Smooth muscle cell (in vitro differentiated cells): ENCODE data around the gene SNX24. TPM values are rescaled to one million over a fixed set of nuclear protein-coding genes. Genes with fewer than 3 reads are reported as not detected.

Source experiments
- DNase-seq: peaks from one replicate; lab custom pipeline; 2025; ENCODE audit not compliant: unreplicated experiment; lab: John Stamatoyannopoulos, UW
- H2AFZ ChIP-seq: fragments of 200-600 bp; sonication (generic); 2 replicates; pipeline ENCODE4 v1.6.0; 2016; ENCODE audit warnings: antibody characterized with exemption, low read depth, mild to moderate bottlenecking
- H3F3A ChIP-seq: fragments of 200-600 bp; sonication (generic); 2 replicates; pipeline ENCODE4 v1.6.0; 2017; ENCODE audit warnings: antibody characterized with exemption, low read depth
- H3K27ac ChIP-seq: fragments of 200-600 bp; sonication (generic); 2 replicates; pipeline ENCODE4 v1.5.1; 2016; ENCODE audit warnings: low read depth, mild to moderate bottlenecking
- H3K27me3 ChIP-seq: fragments of 200-600 bp; sonication (generic); 2 replicates; pipeline ENCODE4 v1.6.1; 2016; ENCODE audit warnings: low read depth, mild to moderate bottlenecking
- H3K36me3 ChIP-seq: fragments of 200-600 bp; sonication (generic); 2 replicates; pipeline ENCODE4 v1.5.1; 2016; ENCODE audit warnings: low read depth
- H3K4me1 ChIP-seq: fragments of 200-600 bp; sonication (generic); 2 replicates; pipeline ENCODE4 v1.5.1; 2016; ENCODE audit warnings: low read depth
- H3K4me2 ChIP-seq: fragments of 200-600 bp; sonication (generic); 2 replicates; pipeline ENCODE4 v1.6.0; 2016; ENCODE audit warnings: mild to moderate bottlenecking
- H3K4me3 ChIP-seq: fragments of 200-600 bp; sonication (generic); 2 replicates; pipeline ENCODE4 v1.5.1; 2016; ENCODE audit warnings: mild to moderate bottlenecking
- H3K79me2 ChIP-seq: fragments of 200-600 bp; sonication (generic); 2 replicates; pipeline ENCODE4 v1.6.0; 2016; ENCODE audit warnings: low read depth, mild to moderate bottlenecking
- H3K9ac ChIP-seq: fragments of 200-600 bp; sonication (generic); 2 replicates; pipeline ENCODE4 v1.6.0; 2016; ENCODE audit warnings: low read depth
- H3K9me3 ChIP-seq: fragments of 200-600 bp; sonication (generic); replicated peaks from 2 replicates; pipeline ENCODE4 v1.5.1; 2016; ENCODE audit warnings: low read depth
- H4K20me1 ChIP-seq: fragments of 200-600 bp; sonication (generic); 2 replicates; pipeline ENCODE4 v1.6.0; 2016; ENCODE audit warnings: low read depth
- CTCF ChIP-seq: fragments of 200-600 bp; sonication (generic); IDR thresholded peaks from 2 replicates; pipeline ENCODE4 v1.5.1; 2017; ENCODE audit warnings: borderline replicate concordance, mild to moderate bottlenecking, antibody characterized with exemption; ENCODE audit not compliant: insufficient read depth, poor library complexity, severe bottlenecking
- WGBS: methylation state at CpG from one replicate; pipeline ENCODE4 v1.1.7; 2016; ENCODE audit warnings: low lambda C conversion rate; 5-methylcytosine and 5-hydroxymethylcytosine counted together
- polyA plus RNA-seq: library from polyadenylated mRNA; unstranded; fragments of >200 nt; fragmentation: Nextera tagmentation; extraction: Ambion mirVana; gene quantifications from 2 replicates; pipeline ENCODE4 v1.2.1, GENCODE V29; 2016
- total RNA-seq: library from RNA; depleted of rRNA; stranded (reverse); fragments of >200 nt; gene quantifications from 2 replicates; pipeline ENCODE4 v1.2.3, GENCODE V29; 2014

The SNX24 gene
- total and polyA plus RNA-seq, 2 experiments from 2014 or later = 15.3 to 44.9 TPM

GRCh38 chr5:122943050-122943698 lies 97.8 kb downstream of the SNX24 start:
- no peaks in the 10 kb centered on the region for H3K9me3 ChIP-seq
- no peak overlapping the region for H3K9ac ChIP-seq
- no peak overlapping the region for H3K27ac ChIP-seq
- no peak for DNase-seq
- 87% methylated on average over 7 of the region's 7 CpGs for WGBS
- no peaks in the 10 kb centered on the region for H3K36me3 ChIP-seq
- peaks cover 18% of the 10 kb centered on the region for H4K20me1 ChIP-seq
- H3K4me2 ChIP-seq = no peak overlapping the region
- H3K27me3 ChIP-seq = no peaks in the 10 kb centered on the region
- H3F3A ChIP-seq = no peaks in the 10 kb centered on the region
- H3K4me1 ChIP-seq = no peaks in the 10 kb centered on the region
- H3K79me2 ChIP-seq = no peaks in the 10 kb centered on the region
- H3K4me3 ChIP-seq = no peak overlapping the region
- H2AFZ ChIP-seq = no peak overlapping the region
- no peak for TF ChIP-seq CTCF

- Histone ChIP-seq H3K9ac (no peak overlapping the region), H3K4me1 (no peaks in the 10 kb centered on the region), H4K20me1 (peaks cover 18% of the 10 kb centered on the region), H3K27ac (no peak overlapping the region), H3K79me2 (no peaks in the 10 kb centered on the region), H3K36me3 (no peaks in the 10 kb centered on the region), H3K4me2 (no peak overlapping the region), H3K27me3 (no peaks in the 10 kb centered on the region), H3K9me3 (no peaks in the 10 kb centered on the region), H2AFZ (no peak overlapping the region), H3K4me3 (no peak overlapping the region), H3F3A (no peaks in the 10 kb centered on the region)
- TF ChIP-seq CTCF = no peak
- 100% methylated on average over 1 of the region's 1 CpG for WGBS
- no peak for DNase-seq
Measured at GRCh38 chr5:122944051-122944450, 98.6 kb downstream of the SNX24 start.

- DNase-seq = no peak
- Histone ChIP-seq H3F3A (no peaks in the 10 kb centered on the region), H3K4me1 (no peaks in the 10 kb centered on the region), H3K9me3 (no peaks in the 10 kb centered on the region), H4K20me1 (peaks cover 14% of the 10 kb centered on the region), H3K4me2 (no peak overlapping the region), H2AFZ (no peak overlapping the region), H3K27ac (no peak overlapping the region), H3K36me3 (no peaks in the 10 kb centered on the region), H3K79me2 (no peaks in the 10 kb centered on the region), H3K4me3 (no peak overlapping the region), H3K9ac (no peak overlapping the region), H3K27me3 (no peaks in the 10 kb centered on the region)
- WGBS = 68% methylated on average over 1 of the region's 1 CpG
- TF ChIP-seq CTCF = no peak
Measured at GRCh38 chr5:122947372-122947771, 102.0 kb downstream of the SNX24 start.

- no peak overlapping the region for H3K4me2 ChIP-seq
- H3F3A ChIP-seq = no peaks in the 10 kb centered on the region
- no peak overlapping the region for H3K4me3 ChIP-seq
- TF ChIP-seq CTCF = no peak
- WGBS = 75% methylated on average over 3 of the region's 3 CpGs
- no peak overlapping the region for H3K9ac ChIP-seq
- H3K27ac ChIP-seq = no peak overlapping the region
- H3K27me3 ChIP-seq = no peaks in the 10 kb centered on the region
- H3K36me3 ChIP-seq = no peaks in the 10 kb centered on the region
- no peaks in the 10 kb centered on the region for H3K9me3 ChIP-seq
- H3K4me1 ChIP-seq = no peaks in the 10 kb centered on the region
- H4K20me1 ChIP-seq = peaks cover 13% of the 10 kb centered on the region
- no peak overlapping the region for H2AFZ ChIP-seq
- no peak for DNase-seq
- H3K79me2 ChIP-seq = no peaks in the 10 kb centered on the region
Measured at GRCh38 chr5:122947772-122948171, 102.4 kb downstream of the SNX24 start.
